ENCODE measurements around the gene ARFGAP3. TPM values are rescaled to one million over a fixed set of nuclear protein-coding genes. Genes with fewer than 3 reads are reported as not detected.

The ARFGAP3 gene
- total RNA-seq, 2 experiments from 2014 or later, result 19.5 to 21.4 TPM

DNA sequence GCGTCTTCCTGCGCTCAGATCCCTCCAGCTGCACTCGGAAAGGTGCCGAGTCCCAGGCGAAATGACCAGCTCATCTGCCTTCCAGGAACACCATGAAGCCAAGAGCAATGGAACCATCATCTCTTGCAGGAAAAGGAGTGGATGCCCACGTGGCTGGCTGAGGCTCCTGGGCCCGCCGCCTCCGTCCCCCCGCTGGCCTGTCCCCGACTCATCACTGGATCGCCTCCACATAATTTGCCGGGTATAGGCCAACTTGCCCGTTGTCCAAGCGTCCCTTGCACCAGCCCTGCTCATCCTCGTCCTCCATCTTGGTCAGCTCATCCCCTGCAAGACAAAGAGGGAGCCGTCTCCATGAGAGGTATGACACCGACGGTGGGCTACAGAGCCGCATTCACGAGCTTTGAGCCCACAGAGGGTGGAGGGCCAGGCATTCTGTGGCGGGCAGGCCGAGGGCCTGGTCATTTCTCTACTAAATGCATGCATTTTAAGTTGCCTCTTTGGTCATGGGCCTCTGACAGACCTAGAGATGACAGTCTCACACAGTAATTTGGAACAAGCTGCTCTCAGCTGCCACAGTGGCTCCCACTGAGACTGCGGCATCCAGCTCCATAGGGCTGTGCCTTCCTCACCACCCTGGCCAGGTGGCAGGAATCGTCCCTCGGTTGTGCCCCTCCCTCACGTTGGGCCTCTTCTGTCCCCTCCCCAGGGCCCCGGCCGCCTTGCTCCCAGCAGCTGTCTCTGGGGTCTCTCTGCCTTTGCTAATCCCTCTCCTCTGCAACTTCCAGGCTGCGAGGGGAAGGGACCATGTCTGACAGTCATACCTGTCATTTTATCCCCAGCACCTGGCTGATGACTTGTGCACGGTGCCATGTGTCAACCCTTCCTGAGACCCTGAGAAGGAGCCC, 14.3 kb upstream of the ARFGAP3 start:
- Mint-ChIP-seq H3K4me3 (no peak overlapping the region), H3K27me3 (no peaks in the 10 kb centered on the region), H3K4me1 (ENCODE audit: low read depth) (no peaks in the 10 kb centered on the region), H3K27ac (no peak overlapping the region), H3K36me3 (ENCODE audit: low read depth) (peaks cover 54% of the 10 kb centered on the region), H3K9me3 (no peaks in the 10 kb centered on the region)
- CTCF ChIA-PET, result no interaction called here
- no peak for ATAC-seq (ENCODE audit: poor library complexity)
- Histone ChIP-seq H3K9me3 (ENCODE audit: control insufficient read depth in 1 of 2, insufficient read depth in 1 of 2, low read length in 2 of 2) (no peaks in the 10 kb centered on the region), H3K36me3 (ENCODE audit: insufficient read depth, low read length) (peaks cover 42% of the 10 kb centered on the region), H3K27ac (ENCODE audit: low read depth in 1 of 2, low read length in 2 of 2) (no peak overlapping the region), H3K4me1 (ENCODE audit: insufficient read depth, low read length) (no peaks in the 10 kb centered on the region), H3K4me3 (ENCODE audit: low read length) (no peak overlapping the region), H3K27me3 (ENCODE audit: control insufficient read depth in 1 of 2, insufficient read depth in 2 of 2, low read length in 2 of 2) (no peaks in the 10 kb centered on the region)
- intact Hi-C loops (cut with DNase I, micrococcal nuclease), result loop anchor here in 1 of 2 experiments (5.0 kb wide), 1 partner anchor 161 kb away; no protein-coding TSS in a partner anchor
- POLR2A ChIA-PET, result no interaction called here
- no peak for DNase-seq
- TF ChIP-seq, protein P1, sequence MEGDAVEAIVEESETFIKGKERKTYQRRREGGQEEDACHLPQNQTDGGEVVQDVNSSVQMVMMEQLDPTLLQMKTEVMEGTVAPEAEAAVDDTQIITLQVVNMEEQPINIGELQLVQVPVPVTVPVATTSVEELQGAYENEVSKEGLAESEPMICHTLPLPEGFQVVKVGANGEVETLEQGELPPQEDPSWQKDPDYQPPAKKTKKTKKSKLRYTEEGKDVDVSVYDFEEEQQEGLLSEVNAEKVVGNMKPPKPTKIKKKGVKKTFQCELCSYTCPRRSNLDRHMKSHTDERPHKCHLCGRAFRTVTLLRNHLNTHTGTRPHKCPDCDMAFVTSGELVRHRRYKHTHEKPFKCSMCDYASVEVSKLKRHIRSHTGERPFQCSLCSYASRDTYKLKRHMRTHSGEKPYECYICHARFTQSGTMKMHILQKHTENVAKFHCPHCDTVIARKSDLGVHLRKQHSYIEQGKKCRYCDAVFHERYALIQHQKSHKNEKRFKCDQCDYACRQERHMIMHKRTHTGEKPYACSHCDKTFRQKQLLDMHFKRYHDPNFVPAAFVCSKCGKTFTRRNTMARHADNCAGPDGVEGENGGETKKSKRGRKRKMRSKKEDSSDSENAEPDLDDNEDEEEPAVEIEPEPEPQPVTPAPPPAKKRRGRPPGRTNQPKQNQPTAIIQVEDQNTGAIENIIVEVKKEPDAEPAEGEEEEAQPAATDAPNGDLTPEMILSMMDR (IDR thresholded peaks at IDR 0.05), result no peak

DNA sequence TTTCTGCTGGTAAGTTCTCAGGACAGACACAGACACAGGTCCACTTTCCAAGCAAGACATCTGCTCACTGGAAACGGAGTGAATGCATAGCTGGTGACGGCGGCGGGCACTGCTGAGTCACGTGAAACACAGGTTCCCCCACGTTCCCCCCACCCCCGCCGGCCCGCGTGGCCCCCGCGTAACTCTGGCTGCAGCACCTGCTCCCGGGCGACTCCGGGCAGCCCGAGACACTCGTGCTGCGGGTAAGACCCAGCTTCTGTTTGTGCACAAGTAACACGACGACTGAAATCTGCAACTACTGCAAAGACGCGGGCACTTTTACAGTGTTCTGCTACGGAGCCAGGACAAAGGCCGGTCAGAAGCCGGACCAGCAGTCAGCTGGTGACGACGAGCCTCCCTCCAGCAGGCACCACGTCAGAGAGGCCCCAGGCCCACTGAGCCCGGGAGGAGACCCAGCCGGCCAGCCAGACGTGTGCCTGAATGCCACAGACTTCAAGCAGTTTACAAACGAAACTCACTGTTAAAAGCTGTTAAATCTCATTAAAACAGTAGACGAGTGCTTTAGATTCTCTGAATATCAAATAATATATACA, 12.9 kb upstream of the ARFGAP3 start:
- no peaks in the 10 kb centered on the region for H3K27me3 ChIP-seq (ENCODE audit: control insufficient read depth in 1 of 2, insufficient read depth in 2 of 2, low read length in 2 of 2)
- DNase-seq, result no peak
- no peak overlapping the region for H3K27ac Mint-ChIP-seq
- no peaks in the 10 kb centered on the region for H3K9me3 ChIP-seq (ENCODE audit: control insufficient read depth in 1 of 2, insufficient read depth in 1 of 2, low read length in 2 of 2)
- intact Hi-C loops (cut with DNase I, micrococcal nuclease), result loop anchor here in 1 of 2 experiments (5.0 kb wide), 1 partner anchor 162 kb away; no protein-coding TSS in a partner anchor
- peaks cover 40% of the 10 kb centered on the region for H3K36me3 Mint-ChIP-seq (ENCODE audit: low read depth)
- H3K36me3 ChIP-seq (ENCODE audit: insufficient read depth, low read length), result peaks cover 30% of the 10 kb centered on the region
- ChIA-PET POLR2A (no interaction called here), CTCF (no interaction called here)
- H3K4me3 Mint-ChIP-seq, result no peak overlapping the region
- H3K4me1 Mint-ChIP-seq (ENCODE audit: low read depth), result no peaks in the 10 kb centered on the region
- no peaks in the 10 kb centered on the region for H3K27me3 Mint-ChIP-seq
- no peak for ATAC-seq (ENCODE audit: poor library complexity)
- H3K4me3 ChIP-seq (ENCODE audit: low read length), result no peak overlapping the region
- no peak overlapping the region for H3K27ac ChIP-seq (ENCODE audit: low read depth in 1 of 2, low read length in 2 of 2)
- H3K4me1 ChIP-seq (ENCODE audit: insufficient read depth, low read length), result no peaks in the 10 kb centered on the region
- H3K9me3 Mint-ChIP-seq, result no peaks in the 10 kb centered on the region
- TF ChIP-seq, protein P1 (IDR thresholded peaks at IDR 0.05), result no peak

DNA sequence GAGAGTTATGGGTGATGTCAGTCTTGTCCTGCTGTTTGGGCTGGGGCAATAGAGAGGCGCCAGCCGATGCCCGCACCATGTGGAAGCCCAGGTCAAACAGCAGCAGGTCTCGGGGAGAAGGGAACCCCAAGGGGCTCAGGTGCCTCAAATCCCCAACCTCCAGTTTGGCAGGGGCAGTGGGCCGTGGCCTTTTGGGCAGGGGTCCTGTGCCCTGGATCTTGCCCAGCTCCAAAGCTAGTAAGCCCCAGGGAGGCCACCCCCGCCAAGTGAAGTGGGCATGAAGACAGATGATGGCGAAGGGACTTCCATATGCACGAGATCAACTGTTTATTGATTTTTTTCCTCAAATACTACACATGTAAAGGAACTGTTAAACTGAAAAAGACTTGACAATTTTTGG, 12.4 kb upstream of the ARFGAP3 start:
- DNase-seq, result no peak
- H3K4me3 Mint-ChIP-seq, result no peak overlapping the region
- ChIA-PET POLR2A (no interaction called here), CTCF (no interaction called here)
- no peaks in the 10 kb centered on the region for H3K4me1 Mint-ChIP-seq (ENCODE audit: low read depth)
- H3K27ac ChIP-seq (ENCODE audit: low read depth in 1 of 2, low read length in 2 of 2), result no peak overlapping the region
- no peak for ATAC-seq (ENCODE audit: poor library complexity)
- H3K9me3 Mint-ChIP-seq, result no peaks in the 10 kb centered on the region
- no peaks in the 10 kb centered on the region for H3K4me1 ChIP-seq (ENCODE audit: insufficient read depth, low read length)
- H3K27me3 ChIP-seq (ENCODE audit: control insufficient read depth in 1 of 2, insufficient read depth in 2 of 2, low read length in 2 of 2), result no peaks in the 10 kb centered on the region
- no peak overlapping the region for H3K4me3 ChIP-seq (ENCODE audit: low read length)
- no peaks in the 10 kb centered on the region for H3K9me3 ChIP-seq (ENCODE audit: control insufficient read depth in 1 of 2, insufficient read depth in 1 of 2, low read length in 2 of 2)
- H3K36me3 ChIP-seq (ENCODE audit: insufficient read depth, low read length), result peaks cover 28% of the 10 kb centered on the region
- H3K27me3 Mint-ChIP-seq, result no peaks in the 10 kb centered on the region
- peaks cover 38% of the 10 kb centered on the region for H3K36me3 Mint-ChIP-seq (ENCODE audit: low read depth)
- TF ChIP-seq, protein P1 (IDR thresholded peaks at IDR 0.05), result no peak
- H3K27ac Mint-ChIP-seq, result no peak overlapping the region
- intact Hi-C loops (cut with DNase I, micrococcal nuclease), result no loop called here
